Ovary (tissue), 9 donors: ENCODE measurements around the gene MAP1S. TPM values are rescaled to one million over a fixed set of nuclear protein-coding genes. Genes with fewer than 3 reads are reported as not detected.

Experiments
- DNase-seq, 5 donors: peaks; one replicate each; pipeline ENCODE4 v3.0.0-alpha.2; 2019 to 2020
- H3K27ac ChIP-seq, 2 donors: fragments of 200-600 bp; one replicate each; pipeline versions ENCODE4 v1.5.1 to v1.8.0; 2019 to 2022
- H3K27me3 ChIP-seq: fragments of 200-600 bp; one replicate; pipeline ENCODE4 v1.8.0; 2022
- H3K36me3 ChIP-seq: fragments of 200-600 bp; sonication (generic); one replicate; pipeline ENCODE4 v1.5.1; 2019
- H3K4me1 ChIP-seq: one replicate; pipeline ENCODE4 v1.8.1; 2013; ENCODE audit warnings: mild to moderate bottlenecking, moderate library complexity; ENCODE audit not compliant: insufficient read depth
- H3K4me3 ChIP-seq: fragments of 200-600 bp; sonication (generic); one replicate; pipeline ENCODE4 v1.5.1; 2017
- H3K9me3 ChIP-seq, 2 donors: fragments of 200-600 bp in 1 of 2; sonication (generic) in 1 of 2; one replicate each; pipeline versions ENCODE4 v1.5.1 to v1.8.1; 2013 to 2019; ENCODE audit warnings: mild to moderate bottlenecking in 1 of 2, moderate library complexity in 1 of 2
- CTCF ChIP-seq, 3 donors: fragments of 450-650 bp in 2 of 3; fragments of 200-600 bp in 1 of 3; IDR thresholded peaks; one replicate each; pipeline versions ENCODE4 v1.5.1 to v1.8.0; 2016 to 2022; ENCODE audit warnings: antibody characterized with exemption in 3 of 3, mild to moderate bottlenecking in 1 of 3
- EP300 ChIP-seq: sonication (generic); formaldehyde crosslinking; IDR thresholded peaks from one replicate; pipeline ENCODE4 v1.6.1; 2017; ENCODE audit warnings: antibody characterized with exemption
- POLR2A ChIP-seq: fragments of 450-650 bp; IDR thresholded peaks from one replicate; pipeline ENCODE4 v1.6.1; 2017; ENCODE audit warnings: antibody characterized with exemption, mild to moderate bottlenecking, moderate library complexity
- WGBS, 3 donors: extraction: QIAGEN DNeasy Blood & Tissue Kit in 1 of 3; methylation state at CpG; one replicate each; pipeline versions ENCODE4 v1.1.5 to v1.1.7; 2013 to 2017; 5-methylcytosine and 5-hydroxymethylcytosine counted together
- intact Hi-C, 4 donors: fragments of 100-400 bp; cut with DNase I; formaldehyde crosslinking; loops; one replicate each; pipeline versions ENCODE4 v1.11.0 to v1.15.1; 2022 to 2023
- polyA plus RNA-seq, 2 donors: library from polyadenylated mRNA; stranded (reverse); fragments of 200-250 nt in 1 of 2; fragments of 350-450 nt in 1 of 2; fragmentation: Illumina TruSeq in 1 of 2; extraction: RNeasy Lipid Tissue Mini Kit (QIAGEN cat#74804) in 1 of 2; gene quantifications; one replicate each; pipeline ENCODE4 v1.2.3, GENCODE V29; 2013 to 2014
- total RNA-seq, 7 donors: library from RNA; depleted of rRNA in 2 of 7; stranded (reverse); fragments of >200 nt in 2 of 7; fragmentation: NEBNext Ultra II Directional in 3 of 7; extraction: Animal tissue kit (Norgen Biotek cat#: 25700) in 3 of 7; gene quantifications; one replicate each; pipeline versions ENCODE4 v1.1.0 to v1.2.4, GENCODE V29; 2016 to 2023
- donor health status: DM: no; HTN: no; CAD: no; lungs with moderate emphysema.
- donor health status: DM: no; HTN: no; CAD: no.
- donor health status: Bipolar disorder and iron deficiency.
- donor health status: DM: yes; HTN: yes; CAD: no.
- donor health status: DM: no; HTN: no; CAD: no.
- donor health status: DM: yes; HTN: yes; CAD: no.

Gene MAP1S
- total and polyA plus RNA-seq, 9 donors: 5.0 to 76.8 (median 58.8) TPM

GRCh38 chr19:17751103-17751911, 32.0 kb downstream of the MAP1S start, which contains the start of gene FCHO1:
TSS of gene FCHO1 (plus strand) at chr19:17751477. CDS start at chr19:17755165, 3,688 bp downstream.
- intact Hi-C loops: no loop called here
- no peaks in the 10 kb centered on the region for H3K9me3 ChIP-seq
- H3K4me3 ChIP-seq: no peak within 1 kb of the TSS
- no peak within 1 kb of the TSS for H3K27ac ChIP-seq
- DNase-seq: no peak
- peaks cover 3% of the 10 kb centered on the region for H3K4me1 ChIP-seq
- no peaks in the 10 kb centered on the region for H3K27me3 ChIP-seq
- no peaks in the 10 kb centered on the region for H3K36me3 ChIP-seq
- WGBS, 3 donors: 69 to 74% (median 70%) methylated on average over 26 to 28 of the region's 28 CpGs
- TF ChIP-seq EP300 (no peak), CTCF (IDR thresholded peaks at IDR 0.05) (no peak), POLR2A (no peak)

- Histone ChIP-seq H3K4me3 (no peak overlapping the region), H3K27me3 (no peaks in the 10 kb centered on the region), H3K4me1 (peaks cover 3% of the 10 kb centered on the region), H3K36me3 (no peaks in the 10 kb centered on the region), H3K27ac (no peak overlapping the region), H3K9me3 (no peaks in the 10 kb centered on the region)
- no peak for DNase-seq
- 75 to 88% (median 88%) methylated on average over 2 of the region's 2 CpGs for WGBS, 3 donors
- intact Hi-C loops: no loop called here
- TF ChIP-seq EP300 (no peak), POLR2A (no peak), CTCF (IDR thresholded peaks at IDR 0.05) (no peak)
Observed at GRCh38 chr19:17751912-17752273, 32.6 kb downstream of the MAP1S start.

GRCh38 chr19:17752865-17753639, 33.8 kb downstream of the MAP1S start:
- WGBS, 3 donors: 88 to 94% (median 90%) methylated on average over 7 of the region's 7 CpGs
- Histone ChIP-seq H3K9me3 (no peaks in the 10 kb centered on the region), H3K4me1 (peaks cover 3% of the 10 kb centered on the region), H3K27me3 (no peaks in the 10 kb centered on the region), H3K4me3 (no peak overlapping the region), H3K36me3 (no peaks in the 10 kb centered on the region), H3K27ac (no peak overlapping the region)
- TF ChIP-seq POLR2A (no peak), CTCF (IDR thresholded peaks at IDR 0.05) (no peak), EP300 (no peak)
- no peak for DNase-seq
- intact Hi-C loops: no loop called here

- Histone ChIP-seq H3K9me3 (no peaks in the 10 kb centered on the region), H3K4me3 (no peak overlapping the region), H3K4me1 (peaks cover 3% of the 10 kb centered on the region), H3K27me3 (no peaks in the 10 kb centered on the region), H3K36me3 (no peaks in the 10 kb centered on the region), H3K27ac (no peak overlapping the region)
- WGBS, 3 donors: 59 to 70% (median 70%) methylated on average over 8 to 9 of the region's 9 CpGs
- TF ChIP-seq EP300 (no peak), POLR2A (no peak), CTCF (IDR thresholded peaks at IDR 0.05) (no peak)
- DNase-seq: no peak
- intact Hi-C loops: no loop called here
Observed at GRCh38 chr19:17753976-17754375, 34.7 kb downstream of the MAP1S start.
